GM12872 (cell line): Measurements from ENCODE around the gene CACNA1D.

Experiments
- TF ChIP-seq, protein P1 (sequence below): IDR thresholded peaks from 3 replicates; pipeline ENCODE4 v1.5.1; 2011; ENCODE audit warnings: low read depth, mild to moderate bottlenecking, low read length, moderate library complexity; ENCODE audit not compliant: insufficient read depth

CACNA1D gene

GRCh38 chr3:53828581-53828980 is 334.2 kb downstream of the CACNA1D start:
- TF ChIP-seq, protein P1, sequence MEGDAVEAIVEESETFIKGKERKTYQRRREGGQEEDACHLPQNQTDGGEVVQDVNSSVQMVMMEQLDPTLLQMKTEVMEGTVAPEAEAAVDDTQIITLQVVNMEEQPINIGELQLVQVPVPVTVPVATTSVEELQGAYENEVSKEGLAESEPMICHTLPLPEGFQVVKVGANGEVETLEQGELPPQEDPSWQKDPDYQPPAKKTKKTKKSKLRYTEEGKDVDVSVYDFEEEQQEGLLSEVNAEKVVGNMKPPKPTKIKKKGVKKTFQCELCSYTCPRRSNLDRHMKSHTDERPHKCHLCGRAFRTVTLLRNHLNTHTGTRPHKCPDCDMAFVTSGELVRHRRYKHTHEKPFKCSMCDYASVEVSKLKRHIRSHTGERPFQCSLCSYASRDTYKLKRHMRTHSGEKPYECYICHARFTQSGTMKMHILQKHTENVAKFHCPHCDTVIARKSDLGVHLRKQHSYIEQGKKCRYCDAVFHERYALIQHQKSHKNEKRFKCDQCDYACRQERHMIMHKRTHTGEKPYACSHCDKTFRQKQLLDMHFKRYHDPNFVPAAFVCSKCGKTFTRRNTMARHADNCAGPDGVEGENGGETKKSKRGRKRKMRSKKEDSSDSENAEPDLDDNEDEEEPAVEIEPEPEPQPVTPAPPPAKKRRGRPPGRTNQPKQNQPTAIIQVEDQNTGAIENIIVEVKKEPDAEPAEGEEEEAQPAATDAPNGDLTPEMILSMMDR = no peak

GRCh38 chr3:53829605-53830004 is 335.2 kb downstream of the CACNA1D start:
- TF ChIP-seq, protein P1 = no peak

DNA sequence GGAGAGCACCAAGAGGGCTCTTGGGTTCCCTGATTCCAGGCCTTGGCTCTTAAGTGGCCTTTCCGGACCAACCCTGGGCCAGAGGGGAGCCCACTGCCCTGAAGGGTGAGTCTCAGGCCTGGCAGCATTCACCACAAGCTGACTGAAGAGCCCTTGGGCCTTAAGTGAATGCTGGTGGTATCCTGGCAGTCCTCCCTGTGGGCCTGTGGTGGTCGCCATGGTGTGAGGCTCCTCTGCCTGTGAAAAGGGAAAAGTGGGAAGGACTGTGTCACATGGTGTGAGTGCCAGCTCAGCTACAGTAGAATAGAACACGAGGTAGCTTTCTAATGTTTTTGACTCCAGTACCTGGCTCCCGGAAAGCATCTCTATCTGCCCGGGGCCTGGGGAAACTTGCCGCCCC is 336.5 kb downstream of the CACNA1D start:
- TF ChIP-seq, protein P1 = no peak

DNA sequence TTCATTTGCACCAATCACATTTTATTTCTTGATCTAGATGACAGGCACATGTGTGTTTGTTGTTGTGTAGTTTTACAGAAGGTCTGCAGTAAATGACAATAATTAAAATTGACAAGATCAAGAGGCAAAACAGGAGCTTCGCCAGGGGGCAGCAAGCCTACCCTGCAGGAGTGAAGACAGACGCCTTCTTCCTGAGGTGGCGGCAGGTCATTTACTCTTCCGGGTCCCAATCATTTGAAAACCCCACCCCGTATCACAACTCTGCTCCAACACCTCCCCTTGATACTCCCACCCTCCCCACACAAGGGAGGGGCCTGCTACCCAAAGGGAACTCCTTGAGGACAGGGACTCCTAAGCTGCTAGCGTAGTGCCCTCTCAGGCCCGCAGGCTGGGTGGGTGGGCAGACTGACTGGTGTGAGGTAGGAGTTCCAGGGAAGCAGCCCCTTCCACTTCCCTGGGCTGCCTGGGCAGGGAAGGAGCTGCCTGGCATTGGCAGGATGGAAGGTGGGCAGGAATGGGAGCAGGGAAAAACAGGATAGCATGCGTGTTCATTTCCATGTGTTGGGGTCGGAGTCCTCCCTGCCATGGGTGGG is 338.7 kb downstream of the CACNA1D start:
- TF ChIP-seq, protein P1 = no peak

GRCh38 chr3:53833700-53834099 is 339.3 kb downstream of the CACNA1D start:
- TF ChIP-seq, protein P1 = no peak

GRCh38 chr3:53834429-53835095 is 340.2 kb downstream of the CACNA1D start:
- TF ChIP-seq, protein P1 = no peak

DNA sequence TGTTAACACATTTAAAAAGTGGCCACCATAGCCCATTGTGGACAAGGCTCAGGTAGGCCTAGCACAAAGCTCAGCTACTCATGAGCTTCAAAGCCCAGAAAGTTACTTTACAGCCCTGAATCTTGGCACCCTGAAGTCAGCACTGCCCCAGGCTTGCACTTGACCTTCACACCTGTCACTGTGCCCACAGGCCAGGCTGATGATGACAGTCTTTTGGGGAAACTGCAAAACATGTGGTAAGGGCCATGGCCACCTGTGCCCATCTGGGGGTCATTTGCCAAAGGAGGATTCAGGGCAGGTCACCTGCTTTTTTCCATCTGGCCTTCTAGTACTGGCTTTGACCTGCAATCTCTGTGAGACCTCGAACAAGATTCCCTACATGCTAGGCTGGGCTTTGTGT is 340.8 kb downstream of the CACNA1D start:
- TF ChIP-seq, protein P1 = no peak
